Measurements from ENCODE around the gene SLC18A3. TPM values are rescaled to one million over a fixed set of nuclear protein-coding genes. Genes with fewer than 3 reads are reported as not detected.

SLC18A3 gene
- total and polyA plus RNA-seq, 2 experiments from 2014 or later = 0.16 TPM; not detected in 1

DNA sequence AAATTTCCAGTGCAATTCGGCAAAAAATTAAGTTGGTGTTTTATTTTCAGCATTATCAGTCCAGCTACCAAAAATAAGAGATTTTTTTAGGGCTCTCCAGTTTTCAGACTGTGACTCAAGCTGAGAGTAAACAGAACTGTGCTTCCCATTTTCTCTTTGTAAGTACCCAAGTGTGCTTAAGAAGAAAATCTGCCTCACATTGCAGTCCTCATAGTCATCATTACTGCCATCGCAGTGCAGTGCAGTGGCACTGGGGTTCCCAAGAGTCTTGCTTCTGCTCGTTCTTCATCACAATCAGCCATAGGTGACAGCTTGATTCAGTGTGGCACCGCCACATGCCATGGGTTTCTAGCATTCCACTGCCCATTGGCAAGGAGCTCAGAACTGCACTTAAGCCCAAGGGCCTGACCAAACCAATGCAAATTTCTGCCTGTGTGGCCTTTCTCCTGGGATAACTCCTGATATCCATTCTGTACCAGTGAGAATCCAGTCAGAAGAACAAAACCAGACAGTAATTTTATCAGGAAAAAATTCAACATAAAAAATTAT, 45.6 kb upstream of the SLC18A3 start:
- no peak for DNase-seq (ENCODE audit: low spot score)
- Mint-ChIP-seq H3K9me3 (peaks cover 13% of the 10 kb centered on the region), H3K4me1 (peaks cover 7% of the 10 kb centered on the region; the same call in 2 of the 3 replicates), H3K27ac (no peak overlapping the region), H3K27me3 (ENCODE audit: insufficient read depth, low read depth, poor library complexity) (peaks cover 2% of the 10 kb centered on the region), H3K36me3 (ENCODE audit: low read depth) (no peaks in the 10 kb centered on the region), H3K4me3 (no peak overlapping the region)
- H3K27ac ChIP-seq (ENCODE audit: low read depth) = no peak overlapping the region
- no peaks in the 10 kb centered on the region for H4K20me1 ChIP-seq (replicated peaks; ENCODE audit: insufficient read depth)
- no peaks in the 10 kb centered on the region; the same call in 1 of the 2 replicates for H3K4me1 ChIP-seq (ENCODE audit: insufficient read depth)
- ATAC-seq = no peak
- no peak overlapping the region for H3K4me2 ChIP-seq
- H3K79me2 ChIP-seq (replicated peaks; ENCODE audit: insufficient read depth) = no peaks in the 10 kb centered on the region
- no peaks in the 10 kb centered on the region for H3F3A ChIP-seq (replicated peaks; ENCODE audit: low read depth)
- no peaks in the 10 kb centered on the region for H3K36me3 ChIP-seq (ENCODE audit: insufficient read depth)
- no peak overlapping the region for H3K4me3 ChIP-seq
- peaks cover 2% of the 10 kb centered on the region; the same call in 1 of the 2 replicates for H3K9me2 ChIP-seq (ENCODE audit: insufficient read depth)
- no peaks in the 10 kb centered on the region for H3K27me3 ChIP-seq (ENCODE audit: insufficient read depth)
- TF ChIP-seq JUNB (IDR thresholded peaks at IDR 0.05; ENCODE audit: unreplicated experiment) (no peak), ETS1 (IDR thresholded peaks at IDR 0.05) (no peak), ZNF114 (CRISPR knock-in tag; IDR thresholded peaks at IDR 0.05) (no peak)
- no peak overlapping the region for H2AFZ ChIP-seq

DNA sequence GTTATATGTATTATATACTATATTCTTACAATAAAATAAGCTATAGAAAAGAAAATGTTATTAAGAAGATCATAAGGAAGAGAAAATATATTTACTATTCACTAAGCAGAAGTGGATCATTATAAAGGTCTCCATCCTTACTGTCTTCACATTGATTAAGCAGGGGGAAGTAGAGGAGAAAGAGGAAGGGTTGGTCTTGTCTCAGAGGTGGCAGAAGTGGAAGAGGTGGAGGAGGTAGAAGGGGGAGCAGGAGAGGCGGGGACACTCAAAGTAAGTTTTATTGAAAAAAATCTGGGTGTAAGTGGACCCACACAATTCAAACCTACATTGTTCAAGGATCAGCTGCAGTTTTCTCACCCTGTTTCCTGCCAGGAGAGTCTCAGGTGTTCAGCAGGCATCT, 42.3 kb upstream of the SLC18A3 start:
- H2AFZ ChIP-seq = no peak overlapping the region
- no peaks in the 10 kb centered on the region for H3K4me1 ChIP-seq (ENCODE audit: insufficient read depth)
- peaks cover 14% of the 10 kb centered on the region for H3K9me3 Mint-ChIP-seq
- H3K9me2 ChIP-seq (ENCODE audit: insufficient read depth) = 0 out of 2 replicates have a peak, but pooled peaks cover 7% of the 10 kb centered on the region
- no peaks in the 10 kb centered on the region for H3K36me3 ChIP-seq (ENCODE audit: insufficient read depth)
- H3F3A ChIP-seq (replicated peaks; ENCODE audit: low read depth) = no peaks in the 10 kb centered on the region
- H3K4me3 Mint-ChIP-seq = no peak overlapping the region
- H3K4me2 ChIP-seq = no peak overlapping the region
- H3K27ac Mint-ChIP-seq = no peak overlapping the region
- H4K20me1 ChIP-seq (replicated peaks; ENCODE audit: insufficient read depth) = no peaks in the 10 kb centered on the region
- no peaks in the 10 kb centered on the region for H3K4me1 Mint-ChIP-seq
- H3K79me2 ChIP-seq (replicated peaks; ENCODE audit: insufficient read depth) = no peaks in the 10 kb centered on the region
- H3K27me3 Mint-ChIP-seq (ENCODE audit: insufficient read depth, low read depth, poor library complexity) = no peaks in the 10 kb centered on the region
- no peaks in the 10 kb centered on the region for H3K36me3 Mint-ChIP-seq (ENCODE audit: low read depth)
- DNase-seq (ENCODE audit: low spot score) (no peak), ATAC-seq (no peak)
- no peak overlapping the region for H3K4me3 ChIP-seq
- H3K27me3 ChIP-seq (ENCODE audit: insufficient read depth) = no peaks in the 10 kb centered on the region
- no peak overlapping the region for H3K27ac ChIP-seq (ENCODE audit: low read depth)
- TF ChIP-seq CREB1 (CRISPR knock-in tag; IDR thresholded peaks at IDR 0.05; ENCODE audit: low read depth) (no peak), ZNF331 (CRISPR knock-in tag; IDR thresholded peaks at IDR 0.05; ENCODE audit: low read depth) (no peak), NANOG (IDR thresholded peaks at IDR 0.05; ENCODE audit: borderline replicate concordance) (no peak), JUNB (IDR thresholded peaks at IDR 0.05; ENCODE audit: unreplicated experiment) (no peak), STAT1 (IDR thresholded peaks at IDR 0.05; ENCODE audit: unreplicated experiment) (no peak), POLR2AphosphoS5 (IDR thresholded peaks at IDR 0.05; ENCODE audit: low read depth) (no peak), EZH2phosphoT487 (IDR thresholded peaks at IDR 0.05; ENCODE audit: unreplicated experiment) (no peak), EZH2 (IDR thresholded peaks at IDR 0.05; ENCODE audit: low read depth, unreplicated experiment) (no peak), ETS1 (IDR thresholded peaks at IDR 0.05) (no peak)
- TF ChIP-seq, protein P1, sequence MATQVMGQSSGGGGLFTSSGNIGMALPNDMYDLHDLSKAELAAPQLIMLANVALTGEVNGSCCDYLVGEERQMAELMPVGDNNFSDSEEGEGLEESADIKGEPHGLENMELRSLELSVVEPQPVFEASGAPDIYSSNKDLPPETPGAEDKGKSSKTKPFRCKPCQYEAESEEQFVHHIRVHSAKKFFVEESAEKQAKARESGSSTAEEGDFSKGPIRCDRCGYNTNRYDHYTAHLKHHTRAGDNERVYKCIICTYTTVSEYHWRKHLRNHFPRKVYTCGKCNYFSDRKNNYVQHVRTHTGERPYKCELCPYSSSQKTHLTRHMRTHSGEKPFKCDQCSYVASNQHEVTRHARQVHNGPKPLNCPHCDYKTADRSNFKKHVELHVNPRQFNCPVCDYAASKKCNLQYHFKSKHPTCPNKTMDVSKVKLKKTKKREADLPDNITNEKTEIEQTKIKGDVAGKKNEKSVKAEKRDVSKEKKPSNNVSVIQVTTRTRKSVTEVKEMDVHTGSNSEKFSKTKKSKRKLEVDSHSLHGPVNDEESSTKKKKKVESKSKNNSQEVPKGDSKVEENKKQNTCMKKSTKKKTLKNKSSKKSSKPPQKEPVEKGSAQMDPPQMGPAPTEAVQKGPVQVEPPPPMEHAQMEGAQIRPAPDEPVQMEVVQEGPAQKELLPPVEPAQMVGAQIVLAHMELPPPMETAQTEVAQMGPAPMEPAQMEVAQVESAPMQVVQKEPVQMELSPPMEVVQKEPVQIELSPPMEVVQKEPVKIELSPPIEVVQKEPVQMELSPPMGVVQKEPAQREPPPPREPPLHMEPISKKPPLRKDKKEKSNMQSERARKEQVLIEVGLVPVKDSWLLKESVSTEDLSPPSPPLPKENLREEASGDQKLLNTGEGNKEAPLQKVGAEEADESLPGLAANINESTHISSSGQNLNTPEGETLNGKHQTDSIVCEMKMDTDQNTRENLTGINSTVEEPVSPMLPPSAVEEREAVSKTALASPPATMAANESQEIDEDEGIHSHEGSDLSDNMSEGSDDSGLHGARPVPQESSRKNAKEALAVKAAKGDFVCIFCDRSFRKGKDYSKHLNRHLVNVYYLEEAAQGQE (IDR thresholded peaks at IDR 0.05; ENCODE audit: unreplicated experiment) = no peak
- TF ChIP-seq, protein P2, sequence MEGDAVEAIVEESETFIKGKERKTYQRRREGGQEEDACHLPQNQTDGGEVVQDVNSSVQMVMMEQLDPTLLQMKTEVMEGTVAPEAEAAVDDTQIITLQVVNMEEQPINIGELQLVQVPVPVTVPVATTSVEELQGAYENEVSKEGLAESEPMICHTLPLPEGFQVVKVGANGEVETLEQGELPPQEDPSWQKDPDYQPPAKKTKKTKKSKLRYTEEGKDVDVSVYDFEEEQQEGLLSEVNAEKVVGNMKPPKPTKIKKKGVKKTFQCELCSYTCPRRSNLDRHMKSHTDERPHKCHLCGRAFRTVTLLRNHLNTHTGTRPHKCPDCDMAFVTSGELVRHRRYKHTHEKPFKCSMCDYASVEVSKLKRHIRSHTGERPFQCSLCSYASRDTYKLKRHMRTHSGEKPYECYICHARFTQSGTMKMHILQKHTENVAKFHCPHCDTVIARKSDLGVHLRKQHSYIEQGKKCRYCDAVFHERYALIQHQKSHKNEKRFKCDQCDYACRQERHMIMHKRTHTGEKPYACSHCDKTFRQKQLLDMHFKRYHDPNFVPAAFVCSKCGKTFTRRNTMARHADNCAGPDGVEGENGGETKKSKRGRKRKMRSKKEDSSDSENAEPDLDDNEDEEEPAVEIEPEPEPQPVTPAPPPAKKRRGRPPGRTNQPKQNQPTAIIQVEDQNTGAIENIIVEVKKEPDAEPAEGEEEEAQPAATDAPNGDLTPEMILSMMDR (conservative IDR thresholded peaks at IDR 0.05; ENCODE audit: low read depth in 2 of 2) = no peak

Data from GM23338 (cell line).